Measurements from ENCODE around the gene WASF1.

The WASF1 gene

DNA sequence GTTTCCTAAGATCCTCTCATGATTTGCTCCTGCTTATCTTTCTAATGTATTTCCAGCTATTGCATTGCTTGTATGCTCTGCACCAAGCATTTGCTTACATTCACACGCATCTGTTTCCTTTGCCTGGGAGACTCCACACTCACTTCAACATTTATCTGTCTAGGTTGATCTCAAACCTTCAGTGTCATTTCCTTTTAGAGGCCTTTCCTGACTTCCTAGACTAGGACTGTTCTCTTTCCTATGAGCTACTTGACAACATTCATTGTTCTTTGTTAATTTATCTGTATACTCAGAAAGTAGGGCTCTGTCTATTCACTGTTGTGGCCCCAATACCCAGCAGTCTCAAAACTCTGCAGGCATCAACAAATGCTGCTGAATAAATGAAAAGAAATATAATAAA lies 84.4 kb downstream of the WASF1 start:
- Histone ChIP-seq H4K20me1 (ENCODE audit: insufficient read depth, low read length) (no peaks in the 10 kb centered on the region), H3K27me3 (ENCODE audit: low read depth, low read length) (no peaks in the 10 kb centered on the region), H3K9me3 (ENCODE audit: insufficient read depth, low read length) (no peaks in the 10 kb centered on the region), H2AFZ (ENCODE audit: low read depth, low read length) (no peak overlapping the region), H3K4me1 (ENCODE audit: low read length) (no peaks in the 10 kb centered on the region), H3K4me3 (ENCODE audit: low read length) (no peak overlapping the region), H3K9ac (ENCODE audit: low read length) (no peak overlapping the region), H3K27ac (ENCODE audit: low read length) (no peak overlapping the region), H3K79me2 (ENCODE audit: low read length) (no peaks in the 10 kb centered on the region), H3K36me3 (replicated peaks; ENCODE audit: low read depth, low read length) (no peaks in the 10 kb centered on the region), H3K4me2 (ENCODE audit: low read length) (no peak overlapping the region)
- TF ChIP-seq EZH2phosphoT487 (IDR thresholded peaks at IDR 0.05; ENCODE audit: low read depth) = no peak
- TF ChIP-seq CTCF (IDR thresholded peaks at IDR 0.05; ENCODE audit: low read depth, low read length) = no peak

- Histone ChIP-seq H2AFZ (ENCODE audit: low read depth, low read length) (no peak overlapping the region), H3K9ac (ENCODE audit: low read length) (no peak overlapping the region), H3K27me3 (ENCODE audit: low read depth, low read length) (no peaks in the 10 kb centered on the region), H3K4me1 (ENCODE audit: low read length) (no peaks in the 10 kb centered on the region), H3K4me2 (ENCODE audit: low read length) (no peak overlapping the region), H4K20me1 (ENCODE audit: insufficient read depth, low read length) (no peaks in the 10 kb centered on the region), H3K79me2 (ENCODE audit: low read length) (no peaks in the 10 kb centered on the region), H3K36me3 (replicated peaks; ENCODE audit: low read depth, low read length) (no peaks in the 10 kb centered on the region), H3K4me3 (ENCODE audit: low read length) (no peak overlapping the region), H3K9me3 (ENCODE audit: insufficient read depth, low read length) (no peaks in the 10 kb centered on the region), H3K27ac (ENCODE audit: low read length) (no peak overlapping the region)
- TF ChIP-seq EZH2phosphoT487 (IDR thresholded peaks at IDR 0.05; ENCODE audit: low read depth) = no peak
- no peak for TF ChIP-seq CTCF (IDR thresholded peaks at IDR 0.05; ENCODE audit: low read depth, low read length)
Observed at GRCh38 chr6:110093981-110094380, 85.5 kb downstream of the WASF1 start.

DNA sequence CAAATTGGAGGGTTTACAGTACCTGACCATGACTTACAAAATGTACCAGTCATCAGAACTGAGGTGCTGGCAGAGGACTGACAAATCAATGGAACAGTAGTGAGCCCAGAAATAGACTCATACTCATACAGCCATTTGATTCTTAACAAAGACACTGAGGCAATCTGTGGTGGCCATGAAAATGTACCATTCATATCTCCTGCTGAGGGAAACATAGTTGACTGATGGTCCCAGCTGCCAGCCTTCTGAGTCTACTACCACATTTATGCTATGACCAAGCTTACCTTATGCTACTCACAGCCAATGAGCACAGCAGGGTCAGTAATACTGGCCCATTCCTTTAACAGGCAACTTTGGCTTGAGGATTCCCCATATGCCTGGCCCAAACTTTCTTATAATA lies 88.6 kb downstream of the WASF1 start:
- no peak overlapping the region for H3K27ac ChIP-seq (ENCODE audit: low read length)
- H2AFZ ChIP-seq (ENCODE audit: low read depth, low read length) = no peak overlapping the region
- no peaks in the 10 kb centered on the region for H3K79me2 ChIP-seq (ENCODE audit: low read length)
- no peaks in the 10 kb centered on the region for H3K36me3 ChIP-seq (replicated peaks; ENCODE audit: low read depth, low read length)
- H3K9me3 ChIP-seq (ENCODE audit: insufficient read depth, low read length) = no peaks in the 10 kb centered on the region
- H3K9ac ChIP-seq (ENCODE audit: low read length) = no peak overlapping the region
- H3K4me1 ChIP-seq (ENCODE audit: low read length) = no peaks in the 10 kb centered on the region
- H3K27me3 ChIP-seq (ENCODE audit: low read depth, low read length) = no peaks in the 10 kb centered on the region
- H3K4me3 ChIP-seq (ENCODE audit: low read length) = no peak overlapping the region
- no peaks in the 10 kb centered on the region for H4K20me1 ChIP-seq (ENCODE audit: insufficient read depth, low read length)
- H3K4me2 ChIP-seq (ENCODE audit: low read length) = no peak overlapping the region
- TF ChIP-seq EZH2phosphoT487 (IDR thresholded peaks at IDR 0.05; ENCODE audit: low read depth) = no peak
- no peak for TF ChIP-seq CTCF (IDR thresholded peaks at IDR 0.05; ENCODE audit: low read depth, low read length)

- no peak overlapping the region for H3K27ac ChIP-seq (ENCODE audit: low read length)
- no peaks in the 10 kb centered on the region for H3K79me2 ChIP-seq (ENCODE audit: low read length)
- H3K4me3 ChIP-seq (ENCODE audit: low read length) = no peak overlapping the region
- no peak overlapping the region for H3K4me2 ChIP-seq (ENCODE audit: low read length)
- no peaks in the 10 kb centered on the region for H3K36me3 ChIP-seq (replicated peaks; ENCODE audit: low read depth, low read length)
- no peak for TF ChIP-seq EZH2phosphoT487 (IDR thresholded peaks at IDR 0.05; ENCODE audit: low read depth)
- H3K9me3 ChIP-seq (ENCODE audit: insufficient read depth, low read length) = no peaks in the 10 kb centered on the region
- H2AFZ ChIP-seq (ENCODE audit: low read depth, low read length) = no peak overlapping the region
- no peaks in the 10 kb centered on the region for H3K4me1 ChIP-seq (ENCODE audit: low read length)
- no peaks in the 10 kb centered on the region for H4K20me1 ChIP-seq (ENCODE audit: insufficient read depth, low read length)
- H3K27me3 ChIP-seq (ENCODE audit: low read depth, low read length) = no peaks in the 10 kb centered on the region
- H3K9ac ChIP-seq (ENCODE audit: low read length) = no peak overlapping the region
Observed at GRCh38 chr6:110089323-110089722, 90.1 kb downstream of the WASF1 start.

DNA sequence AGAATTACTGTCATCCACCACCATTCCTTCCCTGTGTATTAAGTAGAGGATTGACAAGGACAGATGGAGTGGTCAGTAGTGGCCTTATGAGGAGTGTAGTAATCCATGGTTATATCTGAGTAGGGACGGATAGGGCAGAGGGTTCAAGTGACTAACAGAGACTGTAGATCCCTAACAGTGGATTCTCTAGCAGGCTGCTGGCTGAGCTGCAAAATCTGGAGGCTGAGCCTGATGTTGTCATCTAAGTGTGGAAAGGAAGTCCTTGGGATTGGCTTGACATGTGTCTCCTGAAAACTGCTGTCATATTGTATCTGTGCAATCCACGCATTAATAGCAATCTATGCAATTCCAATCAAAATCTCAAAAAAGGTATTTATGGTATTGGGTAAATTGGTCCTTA lies 94.2 kb downstream of the WASF1 start:
- Histone ChIP-seq H3K9me3 (ENCODE audit: insufficient read depth, low read length) (no peaks in the 10 kb centered on the region), H3K9ac (ENCODE audit: low read length) (no peak overlapping the region), H2AFZ (ENCODE audit: low read depth, low read length) (no peak overlapping the region), H3K4me2 (ENCODE audit: low read length) (no peak overlapping the region), H4K20me1 (ENCODE audit: insufficient read depth, low read length) (no peaks in the 10 kb centered on the region), H3K4me3 (ENCODE audit: low read length) (no peak overlapping the region), H3K4me1 (ENCODE audit: low read length) (no peaks in the 10 kb centered on the region), H3K79me2 (ENCODE audit: low read length) (no peaks in the 10 kb centered on the region), H3K36me3 (replicated peaks; ENCODE audit: low read depth, low read length) (no peaks in the 10 kb centered on the region), H3K27me3 (ENCODE audit: low read depth, low read length) (no peaks in the 10 kb centered on the region), H3K27ac (ENCODE audit: low read length) (no peak overlapping the region)
- TF ChIP-seq EZH2phosphoT487 (IDR thresholded peaks at IDR 0.05; ENCODE audit: low read depth) = no peak
- TF ChIP-seq CTCF (IDR thresholded peaks at IDR 0.05; ENCODE audit: low read depth, low read length) = no peak
